ENCODE data around the gene CFAP57. TPM values are rescaled to one million over a fixed set of nuclear protein-coding genes. Genes with fewer than 3 reads are reported as not detected.

CFAP57 gene
- total and polyA plus RNA-seq, 9 of the 15 experiments (the other 6 are each of a cell fraction or from before 2014, with no cell fraction given): 0.04 to 0.22 (median 0.07) TPM; not detected in 3

GRCh38 chr1:43227143-43227764, 55.1 kb downstream of the CFAP57 start (continued):
- TF ChIP-seq PML (IDR thresholded peaks at IDR 0.05; ENCODE audit: low read length): no peak
- TF ChIP-seq DACH1 (IDR thresholded peaks at IDR 0.05; ENCODE audit: partially characterized antibody): no peak
- no peak for TF ChIP-seq TAL1 (IDR thresholded peaks at IDR 0.05)
- TF ChIP-seq SRSF3 (IDR thresholded peaks at IDR 0.05; ENCODE audit: insufficient read depth, low read length): no peak
- no peak for TF ChIP-seq ZNF778 (CRISPR knock-in tag; IDR thresholded peaks at IDR 0.05)
- peak; percentile 64 for TF ChIP-seq C11orf30 (IDR thresholded peaks at IDR 0.05; ENCODE audit: low read depth)
- TF ChIP-seq AFF4 (CRISPR knock-in tag; IDR thresholded peaks at IDR 0.05): no peak
- 0 out of 2 replicates have a peak, but pooled peaks have one; percentile 57 for TF ChIP-seq CTBP1 (IDR thresholded peaks at IDR 0.05; ENCODE audit: borderline replicate concordance)
- no peak for TF ChIP-seq PHTF2 (CRISPR knock-in tag; IDR thresholded peaks at IDR 0.05)
- no peak for TF ChIP-seq FIP1L1 (IDR thresholded peaks at IDR 0.05; ENCODE audit: low read depth, low read length, poor library complexity, severe bottlenecking)
- TF ChIP-seq ZNF76 (CRISPR knock-in tag; IDR thresholded peaks at IDR 0.05; ENCODE audit: borderline replicate concordance): no peak
- no peak for TF ChIP-seq SIRT6 (IDR thresholded peaks at IDR 0.05; ENCODE audit: low read depth, low read length)
- no peak for TF ChIP-seq ZNF197 (CRISPR knock-in tag; IDR thresholded peaks at IDR 0.05; ENCODE audit: low read depth)
- TF ChIP-seq SMAD2 (IDR thresholded peaks at IDR 0.05; ENCODE audit: low read depth, low read length): no peak
- TF ChIP-seq DEAF1 (CRISPR knock-in tag; IDR thresholded peaks at IDR 0.05): peak; percentile 87
- no peak for TF ChIP-seq TAF1 (IDR thresholded peaks at IDR 0.05; ENCODE audit: control insufficient read depth, extremely low read depth, insufficient read depth, low read length, severe bottlenecking)
- TF ChIP-seq, protein P1, sequence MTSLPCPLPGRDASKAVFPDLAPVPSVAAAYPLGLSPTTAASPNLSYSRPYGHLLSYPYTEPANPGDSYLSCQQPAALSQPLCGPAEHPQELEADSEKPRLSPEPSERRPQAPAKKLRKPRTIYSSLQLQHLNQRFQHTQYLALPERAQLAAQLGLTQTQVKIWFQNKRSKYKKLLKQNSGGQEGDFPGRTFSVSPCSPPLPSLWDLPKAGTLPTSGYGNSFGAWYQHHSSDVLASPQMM (CRISPR knock-in tag; IDR thresholded peaks at IDR 0.05): no peak
- TF ChIP-seq KDM4B (IDR thresholded peaks at IDR 0.05; ENCODE audit: borderline replicate concordance in 2 of 2, low read depth in 1 of 2): no peak
- TF ChIP-seq PREB (CRISPR knock-in tag; IDR thresholded peaks at IDR 0.05): no peak
- no peak for TF ChIP-seq U2AF2 (optimal IDR thresholded peaks at IDR 0.05; ENCODE audit: low read depth, low read length)

Measured in K562 (cell line).